Liver (tissue), 9 donors: ENCODE data around the gene TUFM. TPM values are rescaled to one million over a fixed set of nuclear protein-coding genes. Genes with fewer than 3 reads are reported as not detected.

Experiments used
- DNase-seq: peaks from one replicate; pipeline ENCODE4 v3.0.0-alpha.2; 2017; ENCODE audit warnings: low spot score
- H3K27ac ChIP-seq, 2 donors: one replicate each; pipeline ENCODE4 v1.7.0; 2013; ENCODE audit warnings: inconsistent platforms in 2 of 2, low read length in 2 of 2, control low read depth in 1 of 2, low read depth in 1 of 2, mild to moderate bottlenecking in 1 of 2
- H3K27me3 ChIP-seq, 4 donors: one replicate each; pipeline versions ENCODE4 v1.6.1 to v1.7.0; 2013; ENCODE audit warnings: low read length in 3 of 4, inconsistent platforms in 1 of 4, mild to moderate bottlenecking in 1 of 4, moderate library complexity in 1 of 4; ENCODE audit not compliant: control insufficient read depth in 4 of 4, insufficient read depth in 4 of 4
- H3K36me3 ChIP-seq, 4 donors: one replicate each; pipeline versions ENCODE4 v1.6.1 to v1.7.0; 2013; ENCODE audit warnings: low read length in 3 of 4, mild to moderate bottlenecking in 3 of 4, low read depth in 1 of 4, moderate library complexity in 1 of 4; ENCODE audit not compliant: control insufficient read depth in 4 of 4, insufficient read depth in 3 of 4
- H3K4me1 ChIP-seq, 4 donors: one replicate each; pipeline versions ENCODE4 v1.6.1 to v1.7.0; 2013; ENCODE audit warnings: low read length in 3 of 4, mild to moderate bottlenecking in 3 of 4, moderate library complexity in 1 of 4; ENCODE audit not compliant: control insufficient read depth in 4 of 4, insufficient read depth in 4 of 4
- H3K4me3 ChIP-seq, 3 donors: one replicate each; pipeline versions ENCODE4 v1.6.1 to v1.7.0; 2013; ENCODE audit warnings: low read length in 3 of 3, control low read depth in 1 of 3, low read depth in 1 of 3, mild to moderate bottlenecking in 1 of 3
- H3K9ac ChIP-seq, 2 donors: one replicate each; pipeline ENCODE4 v1.7.0; 2013; ENCODE audit warnings: low read length in 2 of 2, mild to moderate bottlenecking in 2 of 2, moderate library complexity in 2 of 2, control low read depth in 1 of 2, low read depth in 1 of 2
- H3K9me3 ChIP-seq, 4 donors: one replicate each; pipeline versions ENCODE4 v1.6.1 to v1.7.0; 2013; ENCODE audit warnings: low read length in 3 of 4; ENCODE audit not compliant: control insufficient read depth in 4 of 4
- EGR1 ChIP-seq, 2 donors: IDR thresholded peaks; 2 replicates each; pipeline ENCODE4 v1.6.1; 2016 to 2018; ENCODE audit warnings: antibody characterized with exemption in 2 of 2, low read depth in 2 of 2
- FOXA1 ChIP-seq: IDR thresholded peaks from 2 replicates; pipeline ENCODE4 v1.6.1; 2016; ENCODE audit warnings: antibody characterized with exemption
- FOXA2 ChIP-seq: IDR thresholded peaks from 2 replicates; pipeline ENCODE4 v1.6.1; 2016; ENCODE audit warnings: antibody characterized with exemption
- GABPA ChIP-seq, 2 donors: IDR thresholded peaks in 1 of 2; conservative IDR thresholded peaks in 1 of 2; 2 replicates each; pipeline ENCODE4 v1.6.1; 2016; ENCODE audit warnings: antibody characterized with exemption in 2 of 2, mild to moderate bottlenecking in 1 of 2, moderate library complexity in 1 of 2
- HNF4A ChIP-seq, 2 donors: conservative IDR thresholded peaks; 2 replicates each; pipeline ENCODE4 v1.6.1; 2016; ENCODE audit warnings: antibody characterized with exemption in 2 of 2, mild to moderate bottlenecking in 2 of 2
- HNF4G ChIP-seq: IDR thresholded peaks from 2 replicates; pipeline ENCODE4 v1.6.1; 2016; ENCODE audit warnings: antibody characterized with exemption
- JUND ChIP-seq, 2 donors: IDR thresholded peaks; 2 replicates each; pipeline ENCODE4 v1.6.1; 2016; ENCODE audit warnings: antibody characterized with exemption in 2 of 2
- NR2F2 ChIP-seq: IDR thresholded peaks from 2 replicates; pipeline ENCODE4 v1.6.1; 2016; ENCODE audit warnings: antibody characterized with exemption
- RAD21 ChIP-seq, 2 donors: IDR thresholded peaks; 2 replicates each; pipeline ENCODE4 v1.6.1; 2016; ENCODE audit warnings: antibody characterized with exemption in 2 of 2, mild to moderate bottlenecking in 2 of 2
- RXRA ChIP-seq, 2 donors: IDR thresholded peaks; 2 replicates each; pipeline ENCODE4 v1.6.1; 2017 to 2018; ENCODE audit warnings: antibody characterized with exemption in 2 of 2, mild to moderate bottlenecking in 1 of 2
- SP1 ChIP-seq: IDR thresholded peaks from 2 replicates; pipeline ENCODE4 v1.6.1; 2018; ENCODE audit warnings: antibody characterized with exemption, mild to moderate bottlenecking
- TAF1 ChIP-seq: conservative IDR thresholded peaks from 2 replicates; pipeline ENCODE4 v1.6.1; 2016; ENCODE audit warnings: antibody characterized with exemption, mild to moderate bottlenecking
- YY1 ChIP-seq: IDR thresholded peaks from 2 replicates; pipeline ENCODE4 v1.6.1; 2016; ENCODE audit warnings: antibody characterized with exemption, mild to moderate bottlenecking
- WGBS: extraction: QIAGEN DNeasy Blood & Tissue Kit; methylation state at CpG from one replicate; pipeline ENCODE4 v1.1.7; 2013; 5-methylcytosine and 5-hydroxymethylcytosine counted together
- polyA plus RNA-seq, 2 donors: library from polyadenylated mRNA; stranded (reverse) in 1 of 2; unstranded in 1 of 2; fragments of 200-250 nt in 1 of 2; fragments of >200 nt in 1 of 2; fragmentation: Nextera tagmentation in 1 of 2; extraction: Ambion mirVana in 1 of 2; gene quantifications; one replicate each; pipeline versions ENCODE4 v1.2.1 to v1.2.3, GENCODE V29; 2013 to 2015
- total RNA-seq, 2 donors: library from RNA; depleted of rRNA; stranded (reverse); fragments of >200 nt; gene quantifications; one replicate each; pipeline ENCODE4 v1.2.3, GENCODE V29; 2014
- TF ChIP-seq, protein P1 (sequence below): fragments of 150-350 bp; IDR thresholded peaks from 2 replicates; pipeline ENCODE4 v1.5.1; 2017; ENCODE audit warnings: improper control_type of control experiment, low read depth, low read length; ENCODE audit not compliant: missing input control
- TF ChIP-seq, protein P2 (sequence below): IDR thresholded peaks from 2 replicates; pipeline ENCODE4 v1.6.1; 2016; ENCODE audit warnings: antibody characterized with exemption, mild to moderate bottlenecking
- TF ChIP-seq, protein P3 (sequence below): IDR thresholded peaks from 2 replicates; pipeline ENCODE4 v1.6.1; 2016; ENCODE audit warnings: antibody characterized with exemption
- TF ChIP-seq, protein P4 (sequence below): IDR thresholded peaks from 2 replicates; pipeline ENCODE4 v1.6.1; 2016; ENCODE audit warnings: antibody characterized with exemption
- TF ChIP-seq, protein P5 (sequence below): IDR thresholded peaks from 2 replicates; pipeline ENCODE4 v1.6.1; 2016; ENCODE audit warnings: antibody characterized with exemption
- donor health status: healthy.
- donor health status: healthy.
- donor health status: healthy.
- donor health status: healthy.
- donor health status: healthy.

TUFM gene
- total and polyA plus RNA-seq, 4 donors: 90.4 to 191 (median 136) TPM

DNA sequence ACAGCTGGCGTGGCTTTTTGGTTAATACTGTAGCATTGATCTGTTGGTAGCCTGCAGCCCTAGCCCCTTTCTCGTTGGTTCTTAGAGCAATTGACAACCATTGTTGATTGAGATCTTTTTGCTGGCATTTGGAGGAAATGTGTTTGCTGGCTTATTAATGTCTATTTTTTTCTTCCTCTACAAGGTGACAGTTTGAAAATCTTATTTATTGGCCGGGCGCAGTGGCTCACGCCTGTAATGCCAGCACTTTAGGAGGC, 21.5 kb downstream of the TUFM start (continued):
- TF ChIP-seq NR2F2 (no peak), RAD21 (IDR thresholded peaks at IDR 0.05) (no peak), YY1 (no peak), FOXA2 (no peak), JUND (IDR thresholded peaks at IDR 0.05) (no peak), GABPA (IDR thresholded peaks at IDR 0.05 in 1 of 2, conservative IDR thresholded peaks at IDR 0.05 in 1 of 2) (no peak), HNF4G (no peak), EGR1 (IDR thresholded peaks at IDR 0.05; ENCODE audit: low read depth in 2 of 2) (no peak), RXRA (IDR thresholded peaks at IDR 0.05) (no peak)

DNA sequence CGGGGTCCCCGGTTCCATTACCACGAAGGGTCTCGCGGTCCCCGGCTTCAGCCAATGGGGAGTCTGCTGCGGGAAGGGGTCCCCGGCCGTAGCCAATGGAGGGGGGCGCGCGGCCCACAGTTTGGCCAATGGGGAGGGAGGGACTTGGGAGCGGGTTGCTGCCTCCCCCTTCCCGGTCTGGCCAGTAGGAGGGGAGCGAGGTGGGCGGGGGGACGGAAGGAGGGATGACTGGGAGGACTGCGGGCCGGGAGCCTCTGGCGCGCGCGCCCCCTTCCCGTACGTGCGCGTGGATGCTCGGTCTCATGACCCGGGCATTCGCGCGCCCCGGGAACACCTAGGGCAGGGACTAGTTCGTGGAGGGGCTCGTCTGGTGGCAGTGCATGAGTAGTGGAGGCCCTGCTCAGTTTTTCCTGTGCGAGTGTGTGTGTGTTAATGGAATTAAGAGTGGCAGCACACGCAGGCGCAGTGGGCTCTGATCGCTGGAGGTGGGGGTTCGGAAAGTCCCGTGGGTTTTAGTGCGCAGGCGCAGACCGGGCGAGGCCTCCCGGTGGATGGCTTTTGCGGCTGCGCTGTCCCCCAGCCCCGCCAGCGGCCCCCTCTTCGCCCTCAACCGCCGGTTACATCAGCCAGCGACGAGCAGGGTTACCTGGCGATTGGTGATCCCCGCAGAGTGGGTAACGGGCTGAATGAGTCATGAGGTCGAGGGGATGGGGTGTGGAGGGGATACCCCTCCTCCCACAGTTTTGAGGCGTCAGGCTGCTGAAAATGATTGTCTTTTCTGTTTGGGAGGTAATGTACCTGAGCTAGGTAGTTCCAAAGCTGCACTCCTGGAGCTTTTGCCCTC, 22.1 kb downstream of the TUFM start:
- Histone ChIP-seq H3K36me3 (peaks cover 8 to 35% (median 26%) of the 10 kb centered on the region in 4 donors), H3K4me1 (peaks cover 10 to 43% (median 37%) of the 10 kb centered on the region in 4 donors)
- under 1% methylated on average over 60 of the region's 60 CpGs for WGBS

More for the DNA sequence above, 22.1 kb downstream of the TUFM start:
- H3K27me3 ChIP-seq: no peaks in the 10 kb centered on the region
- peak overlapping the region; percentile 74 to 98 (median 93) for H3K4me3 ChIP-seq
- peak overlapping the region; percentile 83 to 95 for H3K9ac ChIP-seq
- peak overlapping the region; percentile 94 to 98 for H3K27ac ChIP-seq
- H3K9me3 ChIP-seq: no peaks in the 10 kb centered on the region
- TF ChIP-seq EGR1 (IDR thresholded peaks at IDR 0.05; ENCODE audit: low read depth in 2 of 2) (peak in 1 of 2 donors; percentile 57), NR2F2 (no peak), HNF4A (conservative IDR thresholded peaks at IDR 0.05) (no peak), TAF1 (no peak), SP1 (peak; percentile 83), RAD21 (IDR thresholded peaks at IDR 0.05) (peak in 1 of 2 donors; percentile 24), YY1 (peak; percentile 74), RXRA (IDR thresholded peaks at IDR 0.05) (peak; percentile 33 to 46), FOXA1 (no peak), HNF4G (no peak), GABPA (IDR thresholded peaks at IDR 0.05 in 1 of 2, conservative IDR thresholded peaks at IDR 0.05 in 1 of 2) (peak; percentile 46 to 84), JUND (IDR thresholded peaks at IDR 0.05) (no peak), FOXA2 (no peak)
- TF ChIP-seq, protein P1, sequence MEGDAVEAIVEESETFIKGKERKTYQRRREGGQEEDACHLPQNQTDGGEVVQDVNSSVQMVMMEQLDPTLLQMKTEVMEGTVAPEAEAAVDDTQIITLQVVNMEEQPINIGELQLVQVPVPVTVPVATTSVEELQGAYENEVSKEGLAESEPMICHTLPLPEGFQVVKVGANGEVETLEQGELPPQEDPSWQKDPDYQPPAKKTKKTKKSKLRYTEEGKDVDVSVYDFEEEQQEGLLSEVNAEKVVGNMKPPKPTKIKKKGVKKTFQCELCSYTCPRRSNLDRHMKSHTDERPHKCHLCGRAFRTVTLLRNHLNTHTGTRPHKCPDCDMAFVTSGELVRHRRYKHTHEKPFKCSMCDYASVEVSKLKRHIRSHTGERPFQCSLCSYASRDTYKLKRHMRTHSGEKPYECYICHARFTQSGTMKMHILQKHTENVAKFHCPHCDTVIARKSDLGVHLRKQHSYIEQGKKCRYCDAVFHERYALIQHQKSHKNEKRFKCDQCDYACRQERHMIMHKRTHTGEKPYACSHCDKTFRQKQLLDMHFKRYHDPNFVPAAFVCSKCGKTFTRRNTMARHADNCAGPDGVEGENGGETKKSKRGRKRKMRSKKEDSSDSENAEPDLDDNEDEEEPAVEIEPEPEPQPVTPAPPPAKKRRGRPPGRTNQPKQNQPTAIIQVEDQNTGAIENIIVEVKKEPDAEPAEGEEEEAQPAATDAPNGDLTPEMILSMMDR: peak; percentile 12
- TF ChIP-seq, protein P2, sequence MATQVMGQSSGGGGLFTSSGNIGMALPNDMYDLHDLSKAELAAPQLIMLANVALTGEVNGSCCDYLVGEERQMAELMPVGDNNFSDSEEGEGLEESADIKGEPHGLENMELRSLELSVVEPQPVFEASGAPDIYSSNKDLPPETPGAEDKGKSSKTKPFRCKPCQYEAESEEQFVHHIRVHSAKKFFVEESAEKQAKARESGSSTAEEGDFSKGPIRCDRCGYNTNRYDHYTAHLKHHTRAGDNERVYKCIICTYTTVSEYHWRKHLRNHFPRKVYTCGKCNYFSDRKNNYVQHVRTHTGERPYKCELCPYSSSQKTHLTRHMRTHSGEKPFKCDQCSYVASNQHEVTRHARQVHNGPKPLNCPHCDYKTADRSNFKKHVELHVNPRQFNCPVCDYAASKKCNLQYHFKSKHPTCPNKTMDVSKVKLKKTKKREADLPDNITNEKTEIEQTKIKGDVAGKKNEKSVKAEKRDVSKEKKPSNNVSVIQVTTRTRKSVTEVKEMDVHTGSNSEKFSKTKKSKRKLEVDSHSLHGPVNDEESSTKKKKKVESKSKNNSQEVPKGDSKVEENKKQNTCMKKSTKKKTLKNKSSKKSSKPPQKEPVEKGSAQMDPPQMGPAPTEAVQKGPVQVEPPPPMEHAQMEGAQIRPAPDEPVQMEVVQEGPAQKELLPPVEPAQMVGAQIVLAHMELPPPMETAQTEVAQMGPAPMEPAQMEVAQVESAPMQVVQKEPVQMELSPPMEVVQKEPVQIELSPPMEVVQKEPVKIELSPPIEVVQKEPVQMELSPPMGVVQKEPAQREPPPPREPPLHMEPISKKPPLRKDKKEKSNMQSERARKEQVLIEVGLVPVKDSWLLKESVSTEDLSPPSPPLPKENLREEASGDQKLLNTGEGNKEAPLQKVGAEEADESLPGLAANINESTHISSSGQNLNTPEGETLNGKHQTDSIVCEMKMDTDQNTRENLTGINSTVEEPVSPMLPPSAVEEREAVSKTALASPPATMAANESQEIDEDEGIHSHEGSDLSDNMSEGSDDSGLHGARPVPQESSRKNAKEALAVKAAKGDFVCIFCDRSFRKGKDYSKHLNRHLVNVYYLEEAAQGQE: peak; percentile 26
- TF ChIP-seq, protein P3, sequence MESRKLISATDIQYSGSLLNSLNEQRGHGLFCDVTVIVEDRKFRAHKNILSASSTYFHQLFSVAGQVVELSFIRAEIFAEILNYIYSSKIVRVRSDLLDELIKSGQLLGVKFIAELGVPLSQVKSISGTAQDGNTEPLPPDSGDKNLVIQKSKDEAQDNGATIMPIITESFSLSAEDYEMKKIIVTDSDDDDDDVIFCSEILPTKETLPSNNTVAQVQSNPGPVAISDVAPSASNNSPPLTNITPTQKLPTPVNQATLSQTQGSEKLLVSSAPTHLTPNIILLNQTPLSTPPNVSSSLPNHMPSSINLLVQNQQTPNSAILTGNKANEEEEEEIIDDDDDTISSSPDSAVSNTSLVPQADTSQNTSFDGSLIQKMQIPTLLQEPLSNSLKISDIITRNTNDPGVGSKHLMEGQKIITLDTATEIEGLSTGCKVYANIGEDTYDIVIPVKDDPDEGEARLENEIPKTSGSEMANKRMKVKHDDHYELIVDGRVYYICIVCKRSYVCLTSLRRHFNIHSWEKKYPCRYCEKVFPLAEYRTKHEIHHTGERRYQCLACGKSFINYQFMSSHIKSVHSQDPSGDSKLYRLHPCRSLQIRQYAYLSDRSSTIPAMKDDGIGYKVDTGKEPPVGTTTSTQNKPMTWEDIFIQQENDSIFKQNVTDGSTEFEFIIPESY: peak; percentile 37
- TF ChIP-seq, protein P4, sequence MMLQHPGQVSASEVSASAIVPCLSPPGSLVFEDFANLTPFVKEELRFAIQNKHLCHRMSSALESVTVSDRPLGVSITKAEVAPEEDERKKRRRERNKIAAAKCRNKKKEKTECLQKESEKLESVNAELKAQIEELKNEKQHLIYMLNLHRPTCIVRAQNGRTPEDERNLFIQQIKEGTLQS: no peak
- TF ChIP-seq, protein P5, sequence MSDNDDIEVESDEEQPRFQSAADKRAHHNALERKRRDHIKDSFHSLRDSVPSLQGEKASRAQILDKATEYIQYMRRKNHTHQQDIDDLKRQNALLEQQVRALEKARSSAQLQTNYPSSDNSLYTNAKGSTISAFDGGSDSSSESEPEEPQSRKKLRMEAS: peak; percentile 46
- peak; percentile 91 for DNase-seq
